Esophagus muscularis mucosa (tissue), 4 donors: ENCODE data around the gene SPOCK3. TPM values are rescaled to one million over a fixed set of nuclear protein-coding genes. Genes with fewer than 3 reads are reported as not detected.

Experiments used
- DNase-seq: peaks from one replicate; pipeline ENCODE4 v3.0.0-alpha.2; 2017; ENCODE audit errors: extremely low spot score
- H3K27ac ChIP-seq, 4 donors: fragments of 200-600 bp; sonication (generic); replicated peaks in 1 of 4; 1 replicate in 3 of 4; 2 replicates in 1 of 4; pipeline ENCODE4 v1.5.1; 2016 to 2019; ENCODE audit warnings: mild to moderate bottlenecking in 1 of 4
- H3K27me3 ChIP-seq, 4 donors: fragments of 200-600 bp; sonication (generic); one replicate each; pipeline versions ENCODE4 v1.5.1 to v1.6.0; 2016 to 2019
- H3K36me3 ChIP-seq, 4 donors: fragments of 200-600 bp; sonication (generic); one replicate each; pipeline ENCODE4 v1.5.1; 2016 to 2019
- H3K4me1 ChIP-seq, 4 donors: fragments of 200-600 bp; sonication (generic); one replicate each; pipeline ENCODE4 v1.5.1; 2016 to 2019
- H3K4me3 ChIP-seq, 4 donors: fragments of 200-600 bp; sonication (generic); 1 replicate in 2 of 4; 2 replicates in 2 of 4; pipeline ENCODE4 v1.5.1; 2016 to 2019; ENCODE audit warnings: mild to moderate bottlenecking in 4 of 4, moderate library complexity in 1 of 4
- H3K9me3 ChIP-seq, 4 donors: fragments of 200-600 bp; sonication (generic); 1 replicate in 3 of 4; 2 replicates in 1 of 4; pipeline ENCODE4 v1.5.1; 2016 to 2019
- EP300 ChIP-seq: sonication (generic); formaldehyde crosslinking; IDR thresholded peaks from one replicate; pipeline ENCODE4 v1.6.1; 2017; ENCODE audit warnings: antibody characterized with exemption
- POLR2A ChIP-seq: fragments of 450-650 bp; IDR thresholded peaks from one replicate; pipeline ENCODE4 v1.6.1; 2017; ENCODE audit warnings: antibody characterized with exemption, moderate library complexity, mild to moderate bottlenecking, low read depth
- POLR2AphosphoS5 ChIP-seq, 2 donors: sonication (generic); formaldehyde crosslinking; IDR thresholded peaks; one replicate each; pipeline ENCODE4 v1.6.1; 2017; ENCODE audit warnings: antibody characterized with exemption in 2 of 2
- WGBS: methylation state at CpG from one replicate; pipeline ENCODE4 v1.1.5; 2018; 5-methylcytosine and 5-hydroxymethylcytosine counted together
- intact Hi-C: fragments of 100-400 bp; cut with DNase I; formaldehyde crosslinking; loops from one replicate; pipeline ENCODE4 v1.15.1; 2023
- total RNA-seq, 4 donors: library from RNA; depleted of rRNA; stranded (reverse); fragments of >200 nt; gene quantifications; one replicate each; pipeline versions ENCODE4 v1.1.0 to v1.2.1, GENCODE V29; 2016
- TF ChIP-seq, protein P1 (sequence below), 3 experiments: fragments of 200-600 bp in 2 of 3; fragments of 450-650 bp in 1 of 3; sonication (generic) in 2 of 3; IDR thresholded peaks; one replicate each; pipeline ENCODE4 v1.5.1; 2017 to 2019; ENCODE audit warnings: antibody characterized with exemption in 3 of 3, mild to moderate bottlenecking in 2 of 3, moderate library complexity in 1 of 3

SPOCK3 gene
- total RNA-seq, 4 donors from 2014 or later, result 0.52 to 5.0 (median 2.3) TPM

DNA sequence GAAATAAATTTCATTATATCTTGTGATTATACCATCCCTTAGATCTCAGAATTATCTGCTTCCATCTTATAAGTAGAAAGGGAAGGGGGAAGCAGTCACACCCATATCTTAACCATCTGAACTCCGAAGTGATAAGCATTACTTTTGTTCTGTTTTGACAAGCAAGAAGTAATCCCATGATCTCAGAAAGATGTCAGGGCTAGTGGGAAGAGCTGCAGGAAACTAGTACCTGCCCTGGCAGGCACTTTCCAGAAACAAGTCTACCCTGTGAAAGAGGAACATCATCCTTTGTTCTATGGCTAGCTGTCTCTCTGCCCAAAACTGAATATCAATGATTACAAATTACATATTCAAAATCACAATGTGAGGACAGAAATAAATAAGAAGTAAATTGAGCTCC lies 244.4 kb downstream of the SPOCK3 start:
- Histone ChIP-seq H3K27me3 (no peaks in the 10 kb centered on the region), H3K36me3 (no peaks in the 10 kb centered on the region), H3K9me3 (no peaks in the 10 kb centered on the region), H3K4me1 (no peaks in the 10 kb centered on the region), H3K27ac (no peak overlapping the region), H3K4me3 (no peak overlapping the region)
- no peak for TF ChIP-seq POLR2AphosphoS5 (IDR thresholded peaks at IDR 0.05)
- TF ChIP-seq, protein P1, sequence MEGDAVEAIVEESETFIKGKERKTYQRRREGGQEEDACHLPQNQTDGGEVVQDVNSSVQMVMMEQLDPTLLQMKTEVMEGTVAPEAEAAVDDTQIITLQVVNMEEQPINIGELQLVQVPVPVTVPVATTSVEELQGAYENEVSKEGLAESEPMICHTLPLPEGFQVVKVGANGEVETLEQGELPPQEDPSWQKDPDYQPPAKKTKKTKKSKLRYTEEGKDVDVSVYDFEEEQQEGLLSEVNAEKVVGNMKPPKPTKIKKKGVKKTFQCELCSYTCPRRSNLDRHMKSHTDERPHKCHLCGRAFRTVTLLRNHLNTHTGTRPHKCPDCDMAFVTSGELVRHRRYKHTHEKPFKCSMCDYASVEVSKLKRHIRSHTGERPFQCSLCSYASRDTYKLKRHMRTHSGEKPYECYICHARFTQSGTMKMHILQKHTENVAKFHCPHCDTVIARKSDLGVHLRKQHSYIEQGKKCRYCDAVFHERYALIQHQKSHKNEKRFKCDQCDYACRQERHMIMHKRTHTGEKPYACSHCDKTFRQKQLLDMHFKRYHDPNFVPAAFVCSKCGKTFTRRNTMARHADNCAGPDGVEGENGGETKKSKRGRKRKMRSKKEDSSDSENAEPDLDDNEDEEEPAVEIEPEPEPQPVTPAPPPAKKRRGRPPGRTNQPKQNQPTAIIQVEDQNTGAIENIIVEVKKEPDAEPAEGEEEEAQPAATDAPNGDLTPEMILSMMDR (IDR thresholded peaks at IDR 0.05), result no peak
- TF ChIP-seq EP300, result no peak
- TF ChIP-seq POLR2A, result no peak
- DNase-seq, result no peak
- intact Hi-C loops, result no loop called here
- 32% methylated on average over 1 of the region's 1 CpG for WGBS

DNA sequence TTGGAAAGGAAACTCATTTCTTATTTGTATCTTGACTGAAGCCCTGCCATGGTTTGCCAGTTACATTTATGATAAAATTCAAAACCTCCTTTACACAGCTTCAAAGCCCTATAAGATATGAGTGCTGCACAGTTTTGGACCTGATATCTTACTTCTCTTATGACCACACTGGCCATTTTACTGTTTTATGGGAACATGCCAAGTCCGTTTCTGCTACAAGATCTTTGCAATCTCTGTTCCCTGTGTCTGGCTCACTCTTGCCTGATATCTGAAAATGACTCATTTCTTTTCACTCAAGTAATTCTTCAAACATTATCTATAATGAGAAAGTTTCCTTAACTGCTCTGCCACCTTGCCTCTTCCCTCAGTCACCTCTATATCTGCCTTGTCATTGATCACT lies 247.3 kb downstream of the SPOCK3 start:
- Histone ChIP-seq H3K27ac (no peak overlapping the region), H3K4me1 (no peaks in the 10 kb centered on the region), H3K4me3 (no peak overlapping the region), H3K36me3 (no peaks in the 10 kb centered on the region), H3K9me3 (no peaks in the 10 kb centered on the region), H3K27me3 (no peaks in the 10 kb centered on the region)
- intact Hi-C loops, result no loop called here
- no peak for DNase-seq
- 78% methylated on average over 1 of the region's 1 CpG for WGBS
- TF ChIP-seq EP300 (no peak), POLR2AphosphoS5 (IDR thresholded peaks at IDR 0.05) (no peak), POLR2A (no peak)
- TF ChIP-seq, protein P1 (IDR thresholded peaks at IDR 0.05), result no peak

DNA sequence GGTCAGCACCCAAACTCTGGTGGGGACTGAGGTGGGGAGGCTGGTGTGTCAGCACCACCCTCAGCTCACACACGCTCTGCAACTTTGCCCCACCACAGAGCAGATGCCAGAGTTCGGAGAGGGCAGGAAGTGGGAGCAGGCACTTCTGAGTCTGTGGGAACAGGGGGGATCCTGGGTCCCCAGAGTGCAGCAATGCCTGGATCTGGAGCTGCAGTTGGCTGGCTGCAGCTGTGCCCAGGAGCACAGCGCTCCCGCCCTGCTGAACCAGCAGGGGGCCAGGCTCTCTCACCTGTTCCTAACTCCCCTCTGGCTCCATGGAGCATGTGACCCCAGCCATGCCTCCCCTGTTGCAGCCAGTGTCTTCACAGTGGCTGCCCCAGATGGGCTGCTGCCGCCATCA lies 252.4 kb downstream of the SPOCK3 start:
- H3K36me3 ChIP-seq, result no peaks in the 10 kb centered on the region
- 89% methylated on average over 3 of the region's 5 CpGs for WGBS
- TF ChIP-seq, protein P1 (IDR thresholded peaks at IDR 0.05), result no peak
- TF ChIP-seq EP300 (no peak), POLR2A (no peak), POLR2AphosphoS5 (IDR thresholded peaks at IDR 0.05) (no peak)
- no peaks in the 10 kb centered on the region for H3K9me3 ChIP-seq
- intact Hi-C loops, result no loop called here
- H3K27me3 ChIP-seq, result no peaks in the 10 kb centered on the region
- H3K27ac ChIP-seq, result no peak overlapping the region
- no peak for DNase-seq
- no peaks in the 10 kb centered on the region for H3K4me1 ChIP-seq
- H3K4me3 ChIP-seq, result no peak overlapping the region

DNA sequence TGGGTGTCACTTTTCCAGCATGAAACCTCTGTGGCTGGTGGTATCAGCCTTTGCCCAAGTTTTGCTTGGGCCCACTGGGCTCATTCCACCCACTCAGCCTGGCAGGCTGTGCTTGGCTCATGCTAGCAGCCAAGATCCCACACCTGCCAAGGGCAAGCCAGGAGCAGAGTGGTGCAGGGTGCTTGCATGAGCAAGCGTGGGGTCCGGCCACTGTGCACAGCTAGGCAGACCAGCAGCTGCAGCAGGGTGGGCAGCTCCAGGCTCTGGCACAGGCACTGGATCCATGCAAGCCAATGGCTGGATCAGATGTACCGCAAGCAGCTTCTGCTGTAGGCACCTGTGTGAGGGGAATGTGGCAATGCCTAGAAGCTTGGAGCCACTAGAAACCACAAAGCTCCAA lies 253.9 kb downstream of the SPOCK3 start:
- WGBS, result no CpG with 5 or more reads among the region's 3 CpGs
- Histone ChIP-seq H3K27ac (no peak overlapping the region), H3K4me3 (no peak overlapping the region), H3K36me3 (no peaks in the 10 kb centered on the region), H3K4me1 (no peaks in the 10 kb centered on the region), H3K9me3 (no peaks in the 10 kb centered on the region), H3K27me3 (no peaks in the 10 kb centered on the region)
- no peak for DNase-seq
- intact Hi-C loops, result no loop called here
- TF ChIP-seq EP300 (no peak), POLR2AphosphoS5 (IDR thresholded peaks at IDR 0.05) (no peak), POLR2A (no peak)
- TF ChIP-seq, protein P1 (IDR thresholded peaks at IDR 0.05), result no peak

DNA sequence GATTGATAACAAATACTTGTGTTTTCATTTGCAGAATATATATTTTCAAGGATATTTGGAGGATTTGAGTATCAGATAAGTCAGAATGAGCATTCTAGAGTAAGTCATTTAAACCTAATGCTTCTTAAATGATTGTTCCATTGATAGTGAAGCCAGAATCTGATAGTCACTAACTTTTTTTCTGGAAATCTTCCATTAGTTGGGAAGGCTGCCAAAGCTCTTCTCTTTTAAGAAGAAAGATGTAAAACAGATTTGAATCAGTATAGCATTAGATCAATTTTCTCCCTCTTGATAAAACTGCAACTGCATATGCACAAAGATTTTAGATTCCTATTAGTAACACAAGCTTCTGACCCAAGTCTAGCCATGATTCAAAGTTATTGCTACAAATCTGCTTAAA lies 256.7 kb downstream of the SPOCK3 start:
- Histone ChIP-seq H3K27ac (no peak overlapping the region), H3K36me3 (no peaks in the 10 kb centered on the region), H3K4me1 (no peaks in the 10 kb centered on the region), H3K27me3 (no peaks in the 10 kb centered on the region), H3K4me3 (no peak overlapping the region), H3K9me3 (no peaks in the 10 kb centered on the region)
- TF ChIP-seq EP300, result no peak
- TF ChIP-seq POLR2A, result no peak
- no peak for TF ChIP-seq POLR2AphosphoS5 (IDR thresholded peaks at IDR 0.05)
- TF ChIP-seq, protein P1 (IDR thresholded peaks at IDR 0.05), result no peak
- DNase-seq, result no peak
- intact Hi-C loops, result no loop called here
